ENCODE results near the gene GPR155.
"Not testable (repeated sequence)": the region's sequence is repeated elsewhere in the genome, so short reads cannot be mapped to it uniquely, and the experiment has no call there.

GRCh38 chr2:174390303-174390702 lies 96.5 kb downstream of the GPR155 start:
- TF ChIP-seq CTCF (conservative IDR thresholded peaks at IDR 0.05; ENCODE audit: low read length); EZH2phosphoT487 (IDR thresholded peaks at IDR 0.05; ENCODE audit: borderline replicate concordance, low read depth, low read length): not testable (repeated sequence)
